OCI-LY7 (cell line): ENCODE results near the gene TMEM164. TPM values are rescaled to one million over a fixed set of nuclear protein-coding genes. Genes with fewer than 3 reads are reported as not detected.

ENCODE experiments used
- BruUV-seq: library from RNA; stranded (reverse); fragments of 400-500 nt; replicated peaks from 2 replicates; lab custom pipeline; 2021; lab: Mats Ljungman, UMichigan
- CTCF ChIA-PET: fragments of 300-600 bp; sonication (Branson Sonifier 250); formaldehyde crosslinking; loops from one replicate; lab custom pipeline; 2022; ENCODE audit warnings: antibody characterized with exemption; ENCODE audit not compliant: unreplicated experiment; lab: Charles Lee
- POLR2A ChIA-PET: fragments of 300-600 bp; sonication (Branson Sonifier 250); formaldehyde crosslinking; loops from one replicate; lab custom pipeline; 2022; ENCODE audit warnings: antibody characterized with exemption; lab: Charles Lee
- DNase-seq: peaks from one replicate; pipeline ENCODE4 v3.0.0-alpha.2; 2015; ENCODE audit warnings: low spot score
- H2AFZ ChIP-seq: fragments of 200-600 bp; sonication (generic), shearing (Covaris generic); 2 replicates; pipeline ENCODE4 v1.6.1; 2014; ENCODE audit warnings: mild to moderate bottlenecking, antibody characterized with exemption, low read length, moderate library complexity
- H3K27ac ChIP-seq: fragments of 200-600 bp; sonication (generic); 2 replicates; pipeline ENCODE4 v1.5.1; 2014; ENCODE audit warnings: mixed run types, low read depth, mild to moderate bottlenecking, moderate library complexity, low read length, inconsistent platforms; ENCODE audit not compliant: poor library complexity, severe bottlenecking
- H3K36me3 ChIP-seq: fragments of 200-600 bp; sonication (generic); 2 replicates; pipeline ENCODE4 v1.6.1; 2014; ENCODE audit warnings: mild to moderate bottlenecking, antibody characterized with exemption, low read length, moderate library complexity, mixed read lengths; ENCODE audit not compliant: insufficient read depth
- H3K4me1 ChIP-seq: fragments of 200-600 bp; sonication (generic); 2 replicates; pipeline ENCODE4 v1.5.1; 2014; ENCODE audit warnings: mild to moderate bottlenecking, low read length; ENCODE audit not compliant: insufficient read depth, poor library complexity, severe bottlenecking
- H3K4me2 ChIP-seq: fragments of 200-600 bp; sonication (generic); 2 replicates; pipeline ENCODE4 v1.6.1; 2014; ENCODE audit warnings: mild to moderate bottlenecking, low read length
- H3K4me3 ChIP-seq: fragments of 200-600 bp; sonication (generic); 2 replicates; pipeline ENCODE4 v1.5.1; 2014; ENCODE audit warnings: mild to moderate bottlenecking, low read depth, low read length; ENCODE audit not compliant: poor library complexity, severe bottlenecking
- H3K79me2 ChIP-seq: fragments of 200-600 bp; sonication (generic); 2 replicates; pipeline ENCODE4 v1.6.1; 2016; ENCODE audit warnings: low read depth, mild to moderate bottlenecking, low read length, moderate library complexity, mixed read lengths; ENCODE audit not compliant: insufficient read depth
- H3K9me2 ChIP-seq: fragments of 200-600 bp; sonication (generic); 2 replicates; pipeline ENCODE4 v1.6.1; 2016; ENCODE audit warnings: mild to moderate bottlenecking, low read length, mixed read lengths; ENCODE audit not compliant: insufficient read depth
- H3K9me3 ChIP-seq: fragments of 200-600 bp; sonication (generic); 2 replicates; pipeline ENCODE4 v1.6.1; 2014; ENCODE audit warnings: mild to moderate bottlenecking, mixed run types, low read length, mixed read lengths
- H4K20me1 ChIP-seq: fragments of 200-600 bp; sonication (generic); 2 replicates; pipeline ENCODE4 v1.6.1; 2014; ENCODE audit warnings: mild to moderate bottlenecking, antibody characterized with exemption, low read length, moderate library complexity, mixed read lengths; ENCODE audit not compliant: insufficient read depth
- EZH2phosphoT487 ChIP-seq: fragments of 200-600 bp; sonication (generic); IDR thresholded peaks from 2 replicates; pipeline ENCODE4 v1.6.1; 2018; ENCODE audit warnings: low read depth, borderline replicate concordance, mild to moderate bottlenecking, mixed run types, antibody characterized with exemption, low read length, moderate library complexity, mixed read lengths
- intact Hi-C: fragments of 100-400 bp; cut with micrococcal nuclease; formaldehyde crosslinking; loops from one replicate; pipeline ENCODE4 v1.10.0; 2022; ENCODE audit not compliant: unreplicated experiment
- total RNA-seq, 2 experiments: library from RNA; depleted of rRNA in 1 of 2; stranded (reverse); fragments of >200 nt in 1 of 2; shearing (Covaris generic) in 1 of 2; gene quantifications; 2 replicates each; pipeline ENCODE4 v1.2.3, GENCODE V29; 2014 to 2022
- TF ChIP-seq, protein P1 (sequence below): fragments of 200-600 bp; sonication (generic); conservative IDR thresholded peaks from 2 replicates; pipeline ENCODE4 v1.5.1; 2014; ENCODE audit warnings: mild to moderate bottlenecking, antibody characterized with exemption, low read length, moderate library complexity, mixed read lengths

TMEM164 gene
- total RNA-seq, 2 experiments from 2014 or later = 7.2 to 11.1 TPM

- no peak overlapping the region for H3K4me2 ChIP-seq
- no peaks in the 10 kb centered on the region for H3K36me3 ChIP-seq
Observed at GRCh38 chrX:110043506-110043905, 40.6 kb downstream of the TMEM164 start.

DNA sequence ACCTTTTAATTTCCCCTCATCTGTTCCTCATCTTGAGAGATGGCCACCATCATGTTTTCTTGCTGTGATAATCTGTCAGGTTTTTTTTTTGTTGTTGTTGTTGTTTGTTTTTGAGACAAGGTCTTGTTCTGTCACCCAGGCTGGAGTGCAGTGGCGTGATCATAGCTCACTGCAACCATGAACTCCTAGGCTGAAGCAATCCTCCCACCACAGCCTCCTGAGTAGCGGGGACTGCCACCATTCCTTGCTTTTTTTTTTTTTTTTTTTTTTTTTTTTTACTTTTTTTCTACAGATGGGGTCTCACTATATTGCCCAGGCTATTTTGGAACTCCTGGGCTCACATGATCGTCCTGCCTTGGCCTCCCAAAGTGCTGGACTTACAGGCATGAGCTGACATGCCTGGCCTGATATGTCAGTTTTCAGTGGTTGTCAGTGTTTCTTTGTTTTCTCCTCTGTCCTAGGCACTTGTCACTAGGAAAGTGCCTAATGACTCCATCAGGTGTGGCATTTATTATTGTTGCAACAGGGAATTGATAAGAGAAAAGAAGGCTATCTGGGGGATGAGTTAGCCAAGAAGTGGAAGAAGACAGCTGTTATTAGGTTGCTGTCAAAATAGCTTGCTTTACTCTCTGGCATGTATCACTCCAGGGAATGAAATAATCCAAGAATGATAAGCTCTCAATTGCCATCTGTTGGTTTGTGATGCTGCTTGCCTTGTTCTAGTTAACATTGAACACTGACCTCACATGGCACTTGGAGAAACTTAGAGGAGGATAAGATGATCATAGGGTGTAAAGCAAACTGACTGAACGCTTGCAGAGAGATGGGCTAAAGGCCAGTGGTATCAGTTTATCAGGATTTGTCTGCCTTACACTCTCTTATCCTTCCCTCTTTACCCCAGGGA, 41.7 kb downstream of the TMEM164 start:
- Histone ChIP-seq H3K9me3 (no peaks in the 10 kb centered on the region), H2AFZ (no peak overlapping the region), H3K27ac (no peak overlapping the region), H3K9me2 (no peaks in the 10 kb centered on the region), H3K79me2 (no peaks in the 10 kb centered on the region), H4K20me1 (no peaks in the 10 kb centered on the region), H3K4me3 (no peak overlapping the region), H3K4me2 (no peak overlapping the region), H3K4me1 (no peaks in the 10 kb centered on the region), H3K36me3 (no peaks in the 10 kb centered on the region)
- no peak for DNase-seq
- POLR2A ChIA-PET = interaction anchor here (0.6 to 1.0 kb wide), 4 partner anchors 18 to 377 kb away, joined by 3 to 13 read pairs (median 4); no protein-coding TSS in a partner anchor
- no peak for TF ChIP-seq EZH2phosphoT487
- TF ChIP-seq, protein P1, sequence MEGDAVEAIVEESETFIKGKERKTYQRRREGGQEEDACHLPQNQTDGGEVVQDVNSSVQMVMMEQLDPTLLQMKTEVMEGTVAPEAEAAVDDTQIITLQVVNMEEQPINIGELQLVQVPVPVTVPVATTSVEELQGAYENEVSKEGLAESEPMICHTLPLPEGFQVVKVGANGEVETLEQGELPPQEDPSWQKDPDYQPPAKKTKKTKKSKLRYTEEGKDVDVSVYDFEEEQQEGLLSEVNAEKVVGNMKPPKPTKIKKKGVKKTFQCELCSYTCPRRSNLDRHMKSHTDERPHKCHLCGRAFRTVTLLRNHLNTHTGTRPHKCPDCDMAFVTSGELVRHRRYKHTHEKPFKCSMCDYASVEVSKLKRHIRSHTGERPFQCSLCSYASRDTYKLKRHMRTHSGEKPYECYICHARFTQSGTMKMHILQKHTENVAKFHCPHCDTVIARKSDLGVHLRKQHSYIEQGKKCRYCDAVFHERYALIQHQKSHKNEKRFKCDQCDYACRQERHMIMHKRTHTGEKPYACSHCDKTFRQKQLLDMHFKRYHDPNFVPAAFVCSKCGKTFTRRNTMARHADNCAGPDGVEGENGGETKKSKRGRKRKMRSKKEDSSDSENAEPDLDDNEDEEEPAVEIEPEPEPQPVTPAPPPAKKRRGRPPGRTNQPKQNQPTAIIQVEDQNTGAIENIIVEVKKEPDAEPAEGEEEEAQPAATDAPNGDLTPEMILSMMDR = no peak
- BruUV-seq = no TSS peak
- CTCF ChIA-PET = interaction anchor here (1.1 kb wide), 1 partner anchor 71 kb away, joined by 3 read pairs; no protein-coding TSS in a partner anchor
- intact Hi-C loops = no loop called here

More at GRCh38 chrX:110043506-110043905, 40.6 kb downstream of the TMEM164 start:
- Histone ChIP-seq H3K79me2 (no peaks in the 10 kb centered on the region), H3K4me3 (no peak overlapping the region), H2AFZ (no peak overlapping the region), H3K9me3 (no peaks in the 10 kb centered on the region), H3K9me2 (no peaks in the 10 kb centered on the region), H3K4me1 (no peaks in the 10 kb centered on the region), H4K20me1 (no peaks in the 10 kb centered on the region), H3K27ac (no peak overlapping the region)
- POLR2A ChIA-PET = interaction anchor here (0.5 to 1.0 kb wide), 4 partner anchors 23 to 1638 kb away, joined by 3 read pairs; partner anchors contain the start of gene ALG13
- no TSS peak for BruUV-seq
- CTCF ChIA-PET = no interaction called here
- intact Hi-C loops = no loop called here
- no peak for DNase-seq
- TF ChIP-seq, protein P1 = no peak
- TF ChIP-seq EZH2phosphoT487 = no peak
